GM18907 (cell line): Measurements from ENCODE around the gene GZMB.
"Not testable (repeated sequence)": the region's sequence is repeated elsewhere in the genome, so short reads cannot be mapped to it uniquely, and the experiment has no call there.

Experiments
- ATAC-seq: cut with Tn5 transposase; IDR thresholded peaks from one replicate; pipeline ENCODE4 v1.9.1; 2021; ENCODE audit warnings: mild to moderate bottlenecking, moderate library complexity; ENCODE audit not compliant: unreplicated experiment

The GZMB gene

DNA sequence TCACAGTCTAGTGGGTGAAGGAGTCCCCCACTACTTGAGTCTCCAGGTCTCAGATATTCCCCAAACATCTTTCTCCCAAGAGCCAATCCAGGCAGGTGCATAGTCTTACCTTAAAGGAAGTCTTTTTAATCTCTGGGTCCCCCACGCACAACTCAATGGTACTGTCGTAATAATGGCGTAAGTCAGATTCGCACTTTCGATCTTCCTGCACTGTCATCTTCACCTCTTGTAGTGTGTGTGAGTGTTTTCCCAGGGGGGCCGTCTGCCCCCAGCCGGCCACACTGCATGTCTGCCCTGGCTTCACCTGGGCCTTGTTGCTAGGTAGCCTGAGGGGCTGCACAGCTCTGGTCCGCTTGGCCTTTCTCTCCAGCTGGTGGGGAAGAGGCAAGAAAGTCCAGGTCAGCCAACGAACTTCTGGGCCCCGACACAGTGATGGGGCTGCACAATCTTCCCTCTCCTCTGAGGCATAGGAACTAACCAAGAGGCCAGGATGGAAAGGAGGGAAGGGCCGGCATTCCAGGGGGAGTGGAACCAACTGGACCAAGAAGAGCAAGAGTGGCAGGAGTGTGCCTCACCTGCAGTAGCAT is 2.1 kb downstream of the GZMB start:
- no peak for ATAC-seq

DNA sequence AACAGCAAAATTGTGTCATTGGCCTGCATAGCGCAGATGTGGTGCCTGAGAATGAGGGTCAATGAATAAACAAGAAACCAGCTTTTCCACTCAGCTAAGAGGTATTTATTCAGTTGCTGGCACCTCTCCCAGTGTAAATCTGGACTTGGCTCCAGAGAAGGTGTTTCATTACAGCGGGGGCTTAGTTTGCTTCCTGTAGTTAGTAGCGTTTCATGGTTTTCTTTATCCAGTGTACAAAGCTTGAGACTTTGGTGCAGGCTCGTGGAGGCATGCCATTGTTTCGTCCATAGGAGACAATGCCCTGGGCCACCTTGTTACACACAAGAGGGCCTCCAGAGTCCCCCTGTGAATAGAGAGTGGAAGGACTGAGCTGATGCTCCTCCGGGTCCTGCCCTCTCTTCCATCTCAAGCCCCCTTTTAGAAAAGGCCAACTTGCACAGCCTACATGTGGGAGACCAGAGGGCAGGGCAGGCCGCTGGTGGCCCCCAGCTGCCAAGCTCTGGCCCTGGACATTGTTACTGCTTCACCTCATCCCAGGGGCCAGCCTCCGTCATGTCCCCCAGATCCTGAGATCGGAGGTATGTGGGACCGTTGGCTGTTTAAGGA is 3.0 kb downstream of the GZMB start:
- no peak for ATAC-seq

DNA sequence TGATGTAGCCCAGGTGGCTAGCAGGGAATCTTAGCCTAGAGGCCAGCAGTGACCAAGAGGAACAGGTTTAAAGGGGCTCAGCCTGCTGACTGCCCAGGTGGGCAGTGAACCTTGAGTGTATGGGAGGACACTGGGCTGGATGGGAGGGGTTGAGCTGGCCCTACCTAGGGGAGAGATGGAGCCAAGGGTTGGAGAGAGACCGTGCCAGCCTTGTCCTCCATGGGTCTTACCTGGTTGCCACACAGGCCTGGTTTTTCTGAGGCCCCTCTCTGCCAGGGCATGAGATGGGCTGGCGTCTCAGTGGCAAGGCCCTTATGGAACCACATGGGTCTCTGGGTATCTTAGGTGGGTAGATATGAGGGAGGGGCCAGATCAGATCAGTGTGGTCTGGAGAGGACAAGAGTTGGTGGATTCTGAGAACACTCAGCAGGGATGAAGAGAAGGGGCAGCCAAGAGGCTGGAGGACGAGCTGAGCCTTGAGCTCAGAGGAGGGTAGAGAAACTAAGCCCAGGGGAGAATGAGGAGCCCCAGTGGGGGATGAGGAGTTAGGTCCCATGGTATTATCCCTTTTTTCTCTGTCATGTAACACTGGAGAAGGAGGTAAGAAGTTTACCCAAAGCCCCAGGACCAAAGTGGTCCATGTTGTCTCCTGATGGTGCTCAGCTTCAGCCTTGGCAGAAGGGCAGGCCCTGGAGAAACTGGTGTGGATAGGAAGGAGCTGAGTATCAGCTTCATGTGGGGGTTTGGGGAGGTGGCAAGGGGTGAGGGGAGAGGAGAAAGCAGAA is 3.7 kb downstream of the GZMB start:
- ATAC-seq = no peak

DNA sequence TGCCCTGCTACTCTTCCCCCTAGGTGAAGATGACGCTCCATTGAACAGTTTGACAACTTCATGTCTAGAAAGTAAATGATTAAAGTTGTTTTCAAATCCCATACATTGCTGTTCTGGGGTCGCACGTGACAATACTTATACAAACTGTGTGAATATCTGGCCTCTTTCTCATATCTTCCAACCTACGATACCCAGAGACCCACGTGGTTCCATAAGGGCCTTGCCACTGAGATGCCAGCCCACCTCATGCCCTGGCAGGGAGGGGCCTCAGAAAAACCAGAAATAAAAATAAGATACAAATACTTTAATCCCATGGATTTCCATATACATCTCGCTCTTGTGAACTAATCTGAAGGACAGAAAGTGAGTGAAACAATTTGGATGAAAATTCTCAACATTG is 4.5 kb downstream of the GZMB start:
- no peak for ATAC-seq

DNA sequence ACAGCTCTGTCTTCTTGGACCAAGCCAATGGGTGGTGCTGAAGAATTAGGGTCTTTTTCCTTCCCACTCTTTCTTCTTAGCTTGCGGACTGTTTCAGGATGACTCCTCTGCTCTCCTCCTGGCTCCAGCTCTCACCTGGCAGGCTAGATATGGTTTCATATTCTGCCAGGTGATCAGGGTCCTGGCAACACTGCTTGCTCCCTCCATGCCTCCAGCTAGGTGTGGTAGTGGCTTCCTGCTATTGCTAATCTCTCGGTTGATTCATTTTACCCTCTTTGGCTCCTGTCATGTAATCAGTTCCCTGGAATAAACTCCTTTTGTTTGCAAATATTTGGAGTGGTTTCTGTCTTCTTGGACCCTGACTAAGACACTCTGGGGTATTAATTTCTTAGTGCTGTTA is 20.2 kb downstream of the GZMB start:
- no peak for ATAC-seq

DNA sequence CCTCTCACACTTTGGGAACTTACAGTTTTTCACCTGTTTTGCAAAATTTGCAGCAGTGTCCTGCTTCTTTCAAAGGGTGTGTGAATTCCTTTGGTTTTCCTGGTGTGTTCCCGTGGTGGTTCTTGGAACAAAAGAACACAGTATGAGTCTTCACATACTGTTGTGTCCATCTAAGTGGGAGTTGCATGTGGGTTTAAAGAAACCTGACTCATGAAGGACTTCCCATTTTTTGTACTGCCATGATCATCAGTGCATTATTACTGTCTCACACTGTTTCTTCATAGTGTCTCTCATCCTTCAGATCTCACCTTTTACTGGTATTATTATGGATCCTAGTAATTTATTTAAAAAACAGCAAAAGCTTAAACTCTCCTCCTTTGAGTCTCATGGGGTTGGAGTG is 20.7 kb downstream of the GZMB start:
- ATAC-seq = no peak

DNA sequence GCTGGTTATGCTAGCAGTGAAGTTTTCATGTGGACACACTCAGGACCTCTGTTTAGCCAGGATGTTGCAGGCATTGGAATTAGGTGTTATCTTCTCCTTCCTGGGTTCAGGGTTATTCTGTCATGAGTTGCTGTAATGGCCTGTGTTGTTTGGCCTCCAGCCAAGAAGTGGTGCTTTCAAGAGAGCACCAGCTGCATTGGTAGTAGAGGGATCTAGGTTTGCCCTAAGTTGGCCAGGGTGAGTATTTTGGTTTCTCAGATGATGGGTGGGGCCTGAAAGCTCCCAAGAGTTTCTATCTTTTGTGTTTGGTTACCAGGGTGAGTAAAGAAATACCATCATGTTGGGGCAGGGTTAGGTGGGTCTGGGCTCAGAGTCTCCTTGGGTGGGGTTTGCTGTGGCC is 21.8 kb downstream of the GZMB start:
- no peak for ATAC-seq

DNA sequence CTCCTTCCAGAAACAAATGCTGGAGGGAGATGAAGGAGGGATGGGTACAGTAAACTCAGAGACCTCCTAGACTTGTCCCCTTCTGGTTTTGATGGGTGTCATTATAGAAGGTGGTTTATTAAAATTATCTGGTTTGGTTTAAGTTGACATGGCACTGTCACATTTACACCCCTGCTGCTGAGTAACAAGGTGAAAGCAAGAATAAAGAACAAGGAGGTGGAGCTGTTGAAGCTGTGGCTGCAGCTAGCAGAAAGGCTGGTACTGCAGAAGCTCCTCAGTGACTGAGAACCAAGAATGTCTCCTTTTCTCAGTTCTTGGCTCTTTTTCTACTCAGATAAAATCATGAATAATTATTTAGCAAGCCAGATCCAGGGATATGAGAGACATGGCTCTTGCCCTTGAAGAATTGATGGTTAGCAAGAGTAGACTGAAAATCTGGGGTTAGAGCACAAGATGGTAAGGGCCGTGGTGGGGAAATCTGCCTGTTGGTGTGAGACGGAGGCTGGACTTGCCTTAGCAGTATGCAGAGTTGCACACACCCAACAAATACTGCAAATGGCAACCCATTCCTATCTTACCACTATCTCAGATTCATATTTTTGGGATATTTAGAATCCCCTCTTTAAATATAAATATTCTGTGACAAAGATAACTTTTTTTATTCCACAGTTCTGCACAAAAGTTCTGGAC is 24.2 kb downstream of the GZMB start, which contains the start of gene GZMH:
Gene GZMH (minus strand): TSS at position 31 of the 690 bp plus-strand sequence. CDS start 72 bp downstream, outside the sequence.
- ATAC-seq = no peak

DNA sequence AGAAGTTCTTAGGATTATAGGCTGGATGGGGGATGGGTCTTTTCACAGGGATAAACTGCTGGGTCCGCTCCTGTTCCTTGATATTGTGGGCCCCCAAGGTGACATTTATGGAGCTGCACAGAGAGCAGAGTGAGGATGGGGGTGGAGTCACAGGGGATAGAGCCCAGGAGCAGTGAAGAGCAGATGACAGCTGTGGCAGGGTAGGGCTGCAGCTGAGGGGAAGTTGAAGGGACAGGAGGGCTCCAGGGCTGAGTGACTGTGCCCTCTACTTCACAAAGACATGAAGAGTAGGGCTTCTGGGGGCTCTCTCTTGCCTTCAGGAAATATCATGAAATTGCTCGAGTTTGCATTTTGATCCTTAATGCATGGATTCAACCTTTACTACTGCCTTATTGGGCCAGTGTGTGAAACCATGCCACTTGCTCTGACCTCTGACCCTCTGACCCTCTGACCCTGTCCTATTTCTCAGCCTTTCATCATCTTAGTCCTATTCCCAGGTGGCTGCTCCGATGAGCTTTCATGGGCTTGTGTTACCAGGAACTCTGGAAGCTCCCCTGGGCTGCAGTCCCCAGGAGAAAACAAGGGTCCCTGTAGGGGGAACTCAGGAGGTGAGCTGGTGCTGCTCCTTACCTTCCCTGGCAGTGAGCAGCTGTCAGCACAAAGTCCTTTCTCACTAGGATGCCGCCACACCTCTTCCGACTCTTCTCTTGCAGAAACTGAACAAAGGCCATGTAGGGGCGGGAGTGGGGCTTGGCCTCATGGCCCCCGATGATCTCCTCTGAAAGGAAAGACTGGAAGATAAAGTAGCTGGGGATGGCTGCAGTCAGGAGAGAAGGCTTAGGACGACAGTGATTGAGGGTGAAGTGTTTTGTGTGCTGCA is 26.1 kb downstream of the GZMB start:
- no peak for ATAC-seq

DNA sequence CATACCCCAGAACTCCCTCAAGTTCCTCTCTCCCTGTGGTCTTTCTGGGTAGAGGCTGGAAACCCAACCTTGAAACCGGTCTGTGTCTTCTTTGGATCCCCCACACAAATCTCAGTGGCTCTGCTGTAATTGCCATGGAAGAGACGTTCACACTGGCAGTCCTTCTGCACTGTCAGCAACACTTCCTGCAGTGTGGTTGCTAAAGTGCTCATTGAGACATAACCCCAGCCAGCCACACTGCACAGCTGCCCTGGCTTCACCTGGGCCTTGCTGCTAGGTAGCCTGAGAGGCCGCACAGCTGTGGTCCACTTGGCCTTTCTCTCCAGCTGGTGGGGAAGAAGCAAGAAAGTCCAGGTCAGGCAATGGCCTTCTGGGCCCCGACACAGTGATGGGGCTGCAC is 26.9 kb downstream of the GZMB start:
- ATAC-seq = no peak

DNA sequence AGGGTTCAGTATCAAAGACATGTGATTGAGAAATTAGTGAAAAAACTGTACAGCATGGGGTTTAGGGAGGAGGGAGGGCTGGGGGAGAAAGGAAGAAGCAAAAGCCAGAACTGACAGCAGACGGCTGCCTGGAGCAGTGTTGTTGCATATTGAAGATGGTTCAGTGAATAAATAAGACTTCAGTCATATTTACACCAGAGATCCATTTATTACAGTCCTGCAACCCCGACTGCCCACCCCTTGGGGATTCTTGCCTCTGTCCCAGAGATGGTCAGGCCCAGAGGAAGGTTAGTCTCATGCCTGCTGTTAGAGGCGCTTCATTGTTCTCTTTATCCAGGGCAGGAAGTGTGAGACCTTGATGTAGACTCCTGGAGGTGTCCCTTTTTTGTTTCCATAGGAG is 27.7 kb downstream of the GZMB start:
- ATAC-seq = no peak

DNA sequence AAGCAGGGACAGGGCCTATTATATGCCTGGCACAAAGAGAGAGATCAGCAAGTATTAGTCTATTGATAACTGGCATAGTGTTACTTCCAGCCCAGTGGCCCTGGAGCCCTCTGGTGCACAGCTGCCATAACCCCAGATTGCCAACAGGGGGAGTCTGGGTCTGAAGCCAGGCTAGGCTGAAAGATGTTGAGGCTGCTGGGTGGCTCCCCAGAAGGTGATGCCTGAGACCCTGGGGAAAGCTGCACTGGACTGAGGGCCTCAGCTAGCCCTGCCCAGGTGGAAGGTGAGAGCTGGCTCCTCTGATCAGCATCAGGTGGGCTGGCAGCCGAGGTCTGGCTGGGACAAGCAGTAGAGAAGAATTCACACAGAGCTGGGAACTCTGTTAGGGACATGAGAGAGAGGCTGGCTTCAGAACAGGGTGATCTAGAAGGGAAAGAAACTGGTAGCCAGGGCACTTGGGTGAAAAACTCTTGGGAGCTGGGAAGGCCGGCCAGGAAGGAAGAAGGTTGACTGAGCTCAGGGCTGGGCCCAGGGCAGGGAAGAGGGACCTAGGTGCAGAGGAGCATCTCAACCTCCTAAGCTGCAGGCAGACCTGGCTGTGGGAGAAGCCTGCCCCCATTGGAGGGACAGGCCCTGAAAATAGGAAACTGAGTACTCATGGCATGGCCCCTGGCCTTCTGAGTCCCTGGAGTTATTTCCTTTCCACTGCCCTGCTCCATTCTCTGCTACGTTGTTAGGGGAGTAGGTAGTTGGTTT is 28.4 kb downstream of the GZMB start:
- peak; percentile 93 for ATAC-seq

DNA sequence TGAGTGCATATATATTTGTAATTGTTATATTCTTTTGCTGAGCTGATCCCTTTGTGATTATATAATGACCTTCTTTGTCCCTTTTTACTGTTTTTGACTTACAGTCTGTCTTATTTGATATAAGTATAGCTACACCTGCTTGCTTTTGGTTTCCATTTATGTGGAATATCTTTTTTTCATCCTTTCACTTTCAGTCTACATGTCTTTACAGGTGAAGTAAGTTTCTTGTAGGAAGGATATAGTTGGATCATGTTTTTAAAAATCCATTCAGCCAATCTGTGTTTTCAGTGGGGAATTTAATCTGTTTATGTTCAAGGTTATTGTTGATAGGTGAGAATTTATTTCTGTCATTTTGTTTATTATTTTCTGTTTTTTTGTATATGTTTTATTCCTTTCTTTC is 36.6 kb downstream of the GZMB start:
- ATAC-seq = no peak

DNA sequence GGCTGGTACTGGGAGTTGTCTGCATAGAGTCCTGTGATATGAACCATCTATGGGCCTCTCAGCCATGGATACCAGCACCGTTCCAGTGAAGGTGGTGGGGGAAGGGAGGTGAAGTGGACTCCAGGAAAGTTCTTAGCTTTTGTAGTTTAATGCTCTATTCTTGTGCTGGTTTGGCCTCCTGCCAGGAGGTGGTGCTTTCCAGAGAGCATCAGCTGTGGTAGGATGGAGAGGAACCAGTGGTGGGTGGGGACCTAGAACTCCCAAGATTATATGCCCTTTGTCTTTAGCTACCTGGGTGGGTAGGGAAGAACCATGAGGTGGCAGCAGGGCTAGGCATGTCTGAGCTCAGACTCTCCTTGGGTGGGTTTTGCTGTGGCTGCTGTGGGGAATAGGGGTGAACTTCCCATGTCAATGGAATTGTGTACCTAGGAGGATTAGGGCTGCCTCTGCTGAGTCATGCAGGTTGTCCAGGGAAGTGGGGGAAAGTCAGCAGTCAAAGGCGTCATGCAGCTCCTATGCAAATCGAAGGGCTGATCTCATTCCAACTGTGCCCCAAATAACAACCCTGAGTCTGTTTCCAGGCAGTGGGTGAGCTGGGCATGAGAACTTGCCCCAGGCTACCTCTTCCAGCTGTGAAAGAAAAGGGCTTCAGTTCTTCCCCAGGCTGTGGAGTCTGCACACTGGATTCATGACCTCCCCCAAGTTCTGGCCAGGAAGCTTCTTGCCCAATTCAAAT is 38.7 kb downstream of the GZMB start:
- ATAC-seq = no peak

DNA sequence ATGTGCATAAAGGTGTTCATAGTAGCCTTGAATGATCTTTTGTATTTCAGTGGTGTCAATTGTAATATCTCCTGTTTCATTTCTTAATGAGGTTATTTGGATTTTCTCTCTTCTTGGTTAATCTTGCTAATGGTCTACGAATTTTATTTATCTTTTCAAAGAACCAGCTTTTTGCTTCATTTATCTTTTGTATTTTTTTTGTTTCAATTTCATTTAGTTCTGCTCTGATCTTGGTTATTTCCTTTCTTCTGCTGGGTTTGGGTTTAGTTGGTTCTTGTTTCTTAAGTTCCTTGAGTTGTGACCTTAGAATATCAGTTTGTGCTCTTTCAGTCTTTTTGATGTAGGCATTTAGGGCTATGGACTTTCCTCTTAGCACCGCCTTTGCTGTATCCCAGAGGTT is 43.0 kb downstream of the GZMB start:
- not testable (repeated sequence) for ATAC-seq

DNA sequence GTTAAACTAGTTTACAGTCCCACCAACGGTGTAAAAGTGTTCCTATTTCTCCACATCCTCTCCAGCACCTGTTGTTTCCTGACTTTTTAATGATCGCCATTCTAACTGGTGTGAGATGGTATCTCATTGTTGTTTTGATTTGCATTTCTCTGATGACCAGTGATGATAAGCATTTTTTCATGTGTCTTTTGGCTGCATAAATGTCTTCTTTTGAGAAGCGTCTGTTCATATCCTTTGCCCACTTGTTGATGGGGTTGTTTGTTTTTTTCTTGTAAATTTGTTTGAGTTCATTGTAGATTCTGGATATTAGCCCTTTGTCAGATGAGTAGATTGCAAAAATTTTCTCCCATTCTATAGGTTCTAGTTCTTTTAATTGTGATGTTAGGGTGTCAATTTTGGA is 49.6 kb downstream of the GZMB start:
- ATAC-seq = not testable (repeated sequence)
